B cell (primary cell): ENCODE data around the gene FLT1.

Experiments used
- CTCF ChIP-seq: fragments of 200-600 bp; IDR thresholded peaks from one replicate; pipeline ENCODE4 v1.8.0; 2022; ENCODE audit warnings: antibody characterized with exemption, mild to moderate bottlenecking
- EZH2 ChIP-seq: IDR thresholded peaks from 2 replicates; pipeline ENCODE4 v1.6.1; 2012; ENCODE audit warnings: borderline replicate concordance, low read depth, mild to moderate bottlenecking, moderate library complexity, low read length; ENCODE audit not compliant: insufficient read depth, poor library complexity, severe bottlenecking

- TF ChIP-seq EZH2 = no peak
- no peak for TF ChIP-seq CTCF
These were observed 118.3 kb downstream of the FLT1 start for GRCh38 chr13:28376604-28377003.
